Activated CD8-positive, alpha-beta T cell treated with anti-CD3 and anti-CD28 coated beads for 36 hours (primary cell): ENCODE data around the gene ATXN1. TPM values are rescaled to one million over a fixed set of nuclear protein-coding genes. Genes with fewer than 3 reads are reported as not detected.

ENCODE experiments used
- ATAC-seq: fragments of 200-7000 bp; cut with Tn5 transposase; one replicate; pipeline ENCODE4 v1.10.0; 2021; ENCODE audit warnings: mild to moderate bottlenecking, moderate library complexity
- CTCF ChIA-PET: fragments of 350-600 bp; sonication (Branson Sonifier 250); formaldehyde crosslinking; loops from one replicate; lab custom pipeline; 2021; ENCODE audit warnings: antibody characterized with exemption; lab: Charles Lee
- POLR2A ChIA-PET: fragments of 350-600 bp; sonication (Branson Sonifier 250); formaldehyde crosslinking; loops from one replicate; lab custom pipeline; 2021; ENCODE audit warnings: antibody characterized with exemption; lab: Charles Lee
- DNase-seq: peaks from one replicate; pipeline ENCODE4 v3.0.0-alpha.2; 2020
- H3K27ac Mint-ChIP-seq: one replicate; pipeline ENCODE4 v1.8.0; 2021; ENCODE audit warnings: mild to moderate bottlenecking, mixed read lengths
- H3K27me3 Mint-ChIP-seq: one replicate; pipeline ENCODE4 v1.8.0; 2021; ENCODE audit warnings: mixed read lengths
- H3K36me3 Mint-ChIP-seq: one replicate; pipeline ENCODE4 v1.8.0; 2021; ENCODE audit warnings: low read depth, mixed read lengths
- H3K4me1 Mint-ChIP-seq: one replicate; pipeline ENCODE4 v1.8.0; 2021; ENCODE audit warnings: low read depth, mixed read lengths
- H3K4me3 Mint-ChIP-seq: one replicate; pipeline ENCODE4 v1.8.0; 2021; ENCODE audit warnings: mild to moderate bottlenecking, moderate library complexity, mixed read lengths
- H3K9me3 Mint-ChIP-seq: one replicate; pipeline ENCODE4 v1.8.0; 2021; ENCODE audit warnings: mixed read lengths
- intact Hi-C: fragments of 100-400 bp; cut with micrococcal nuclease; formaldehyde crosslinking; loops from one replicate; pipeline ENCODE4 v1.10.0; 2022
- total RNA-seq, 2 experiments: library from RNA; stranded (reverse); gene quantifications; one replicate each; pipeline ENCODE4 v1.2.3, GENCODE V29; 2021
- TF ChIP-seq, protein P1 (sequence below): fragments of 200-600 bp; IDR thresholded peaks from one replicate; pipeline ENCODE4 v1.8.0; 2022; ENCODE audit warnings: antibody characterized with exemption, mild to moderate bottlenecking

ATXN1 gene
- total RNA-seq, 2 experiments from 2014 or later, result 35.4 to 40.8 TPM

- ChIA-PET CTCF (no interaction called here), POLR2A (no interaction called here)
- ATAC-seq (no peak), DNase-seq (no peak)
- intact Hi-C loops, result no loop called here
- Mint-ChIP-seq H3K36me3 (peaks cover 12% of the 10 kb centered on the region), H3K27me3 (no peaks in the 10 kb centered on the region), H3K4me3 (no peak overlapping the region), H3K9me3 (no peaks in the 10 kb centered on the region), H3K4me1 (no peaks in the 10 kb centered on the region), H3K27ac (no peak overlapping the region)
- TF ChIP-seq, protein P1, sequence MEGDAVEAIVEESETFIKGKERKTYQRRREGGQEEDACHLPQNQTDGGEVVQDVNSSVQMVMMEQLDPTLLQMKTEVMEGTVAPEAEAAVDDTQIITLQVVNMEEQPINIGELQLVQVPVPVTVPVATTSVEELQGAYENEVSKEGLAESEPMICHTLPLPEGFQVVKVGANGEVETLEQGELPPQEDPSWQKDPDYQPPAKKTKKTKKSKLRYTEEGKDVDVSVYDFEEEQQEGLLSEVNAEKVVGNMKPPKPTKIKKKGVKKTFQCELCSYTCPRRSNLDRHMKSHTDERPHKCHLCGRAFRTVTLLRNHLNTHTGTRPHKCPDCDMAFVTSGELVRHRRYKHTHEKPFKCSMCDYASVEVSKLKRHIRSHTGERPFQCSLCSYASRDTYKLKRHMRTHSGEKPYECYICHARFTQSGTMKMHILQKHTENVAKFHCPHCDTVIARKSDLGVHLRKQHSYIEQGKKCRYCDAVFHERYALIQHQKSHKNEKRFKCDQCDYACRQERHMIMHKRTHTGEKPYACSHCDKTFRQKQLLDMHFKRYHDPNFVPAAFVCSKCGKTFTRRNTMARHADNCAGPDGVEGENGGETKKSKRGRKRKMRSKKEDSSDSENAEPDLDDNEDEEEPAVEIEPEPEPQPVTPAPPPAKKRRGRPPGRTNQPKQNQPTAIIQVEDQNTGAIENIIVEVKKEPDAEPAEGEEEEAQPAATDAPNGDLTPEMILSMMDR, result no peak
Observed at GRCh38 chr6:16553531-16553930, 207.7 kb downstream of the ATXN1 start.

GRCh38 chr6:16551466-16551865, 209.8 kb downstream of the ATXN1 start:
- DNase-seq (no peak), ATAC-seq (no peak)
- H3K36me3 Mint-ChIP-seq, result peaks cover 16% of the 10 kb centered on the region
- CTCF ChIA-PET, result interaction anchor here (1.6 kb wide), 1 partner anchor 9 kb away, joined by 7 read pairs; no protein-coding TSS in a partner anchor
- no peak overlapping the region for H3K4me3 Mint-ChIP-seq
- H3K9me3 Mint-ChIP-seq, result no peaks in the 10 kb centered on the region
- intact Hi-C loops, result no loop called here
- H3K27me3 Mint-ChIP-seq, result no peaks in the 10 kb centered on the region
- no peak overlapping the region for H3K27ac Mint-ChIP-seq
- H3K4me1 Mint-ChIP-seq, result peaks cover 4% of the 10 kb centered on the region
- POLR2A ChIA-PET, result no interaction called here
- TF ChIP-seq, protein P1, result no peak

DNA sequence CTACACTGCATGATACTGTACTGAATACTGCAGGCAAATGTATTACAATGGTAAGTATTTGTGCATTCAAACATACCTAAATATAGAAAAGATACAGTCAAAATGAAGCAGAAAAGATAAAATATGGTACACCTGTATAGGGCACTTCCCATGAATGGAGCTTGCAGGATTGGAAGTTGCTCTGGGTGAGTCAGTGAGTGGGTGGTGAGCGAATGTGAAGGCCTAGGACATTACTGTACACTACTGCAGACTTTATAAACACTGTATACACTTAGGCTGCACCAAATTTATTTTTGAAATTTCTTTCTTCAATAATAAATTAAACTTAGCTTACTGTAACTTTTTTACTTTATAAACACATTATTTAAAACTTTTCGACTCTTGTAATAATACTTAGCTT, 213.1 kb downstream of the ATXN1 start:
- DNase-seq (no peak), ATAC-seq (no peak)
- Mint-ChIP-seq H3K4me3 (no peak overlapping the region), H3K27me3 (no peaks in the 10 kb centered on the region), H3K4me1 (peaks cover 12% of the 10 kb centered on the region), H3K27ac (no peak overlapping the region), H3K36me3 (peaks cover 17% of the 10 kb centered on the region), H3K9me3 (no peaks in the 10 kb centered on the region)
- ChIA-PET CTCF (no interaction called here), POLR2A (no interaction called here)
- intact Hi-C loops, result no loop called here
- TF ChIP-seq, protein P1, result no peak

GRCh38 chr6:16547587-16547986, 213.7 kb downstream of the ATXN1 start:
- Mint-ChIP-seq H3K27me3 (no peaks in the 10 kb centered on the region), H3K4me3 (no peak overlapping the region), H3K4me1 (peaks cover 12% of the 10 kb centered on the region), H3K36me3 (peaks cover 14% of the 10 kb centered on the region), H3K27ac (no peak overlapping the region), H3K9me3 (no peaks in the 10 kb centered on the region)
- intact Hi-C loops, result no loop called here
- TF ChIP-seq, protein P1, result no peak
- ChIA-PET CTCF (no interaction called here), POLR2A (no interaction called here)
- DNase-seq, result no peak
- no peak for ATAC-seq

DNA sequence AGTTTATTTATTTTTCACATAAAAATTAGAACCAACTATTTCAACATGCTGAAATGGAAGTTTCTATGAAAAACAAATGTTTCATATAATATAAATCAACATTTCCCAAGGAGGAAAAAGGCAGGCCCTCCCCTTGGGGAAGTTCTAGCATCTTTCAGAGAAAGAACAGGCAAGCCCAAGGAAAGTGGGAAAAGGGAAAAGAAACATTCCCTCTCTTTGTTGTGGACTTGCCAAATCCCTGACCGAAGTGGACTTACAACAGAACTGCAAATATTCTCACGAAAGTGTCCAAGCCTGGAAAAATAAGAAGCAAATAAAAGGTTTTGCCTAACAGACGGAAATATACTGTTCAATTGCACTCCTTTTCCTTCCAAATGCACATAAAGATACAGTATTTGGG, 214.4 kb downstream of the ATXN1 start:
- H3K27ac Mint-ChIP-seq, result no peak overlapping the region
- H3K9me3 Mint-ChIP-seq, result no peaks in the 10 kb centered on the region
- ATAC-seq, result no peak
- CTCF ChIA-PET, result no interaction called here
- no peaks in the 10 kb centered on the region for H3K27me3 Mint-ChIP-seq
- intact Hi-C loops, result no loop called here
- peaks cover 14% of the 10 kb centered on the region for H3K36me3 Mint-ChIP-seq
- POLR2A ChIA-PET, result no interaction called here
- no peak for DNase-seq
- TF ChIP-seq, protein P1, result no peak
- no peak overlapping the region for H3K4me3 Mint-ChIP-seq
- peaks cover 12% of the 10 kb centered on the region for H3K4me1 Mint-ChIP-seq
